Measurements from ENCODE around the gene RDH13.

GRCh38 chr19:55005684-55006488 is 57.1 kb downstream of the RDH13 start:
- TF ChIP-seq CREB1 (IDR thresholded peaks at IDR 0.05; ENCODE audit: low read depth) (peak; percentile 55), TCF12 (IDR thresholded peaks at IDR 0.05; ENCODE audit: low read depth) (no peak), YY1 (IDR thresholded peaks at IDR 0.05; ENCODE audit: low read depth) (no peak), EP300 (IDR thresholded peaks at IDR 0.05; ENCODE audit: borderline replicate concordance) (no peak), TEAD4 (IDR thresholded peaks at IDR 0.05) (no peak), MAX (IDR thresholded peaks at IDR 0.05) (no peak), TAF1 (IDR thresholded peaks at IDR 0.05; ENCODE audit: low read depth) (no peak), NFIC (IDR thresholded peaks at IDR 0.05) (no peak), REST (IDR thresholded peaks at IDR 0.05; ENCODE audit: low read depth) (no peak)
